ENCODE data around the gene PLB1.
A peak's percentile ranks its signal among the peaks of the same experiment; 100 is the strongest.

The PLB1 gene

DNA sequence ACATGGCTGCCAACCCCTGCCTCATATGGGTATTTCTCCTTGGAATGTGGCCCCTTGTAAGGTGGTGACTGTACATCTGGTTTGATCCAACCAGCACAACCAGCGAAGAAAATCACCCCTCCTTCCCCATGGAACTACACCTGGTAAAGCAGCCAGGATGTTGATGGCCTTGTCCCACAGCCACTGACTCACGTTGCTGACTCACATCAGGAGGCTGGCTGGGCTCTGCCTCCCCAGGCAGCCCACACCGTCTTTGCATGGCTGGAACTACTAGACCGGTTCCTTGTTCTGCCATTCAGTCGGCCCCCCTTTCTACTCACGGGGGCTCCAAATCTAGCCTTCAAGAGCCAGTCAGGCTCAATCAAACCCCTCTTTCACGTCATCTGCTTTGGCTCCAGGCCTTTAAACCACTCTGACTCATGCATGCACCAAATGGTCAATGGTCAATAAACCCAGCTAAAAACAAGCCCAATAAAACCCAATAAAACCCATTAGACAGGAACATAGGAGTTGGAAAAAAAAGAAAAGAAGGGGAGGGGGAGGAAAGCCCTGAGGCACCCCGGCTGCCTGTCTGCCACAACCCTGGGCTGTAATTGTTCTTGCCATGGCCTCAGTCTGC is 114.8 kb downstream of the PLB1 start:
- TF ChIP-seq CTCF (conservative IDR thresholded peaks at IDR 0.05; ENCODE audit: low read length), result no peak
- peak; percentile 70 for DNase-seq (ENCODE audit: low read depth)
- no peak overlapping the region for H3K4me3 ChIP-seq (ENCODE audit: low read length)

DNA sequence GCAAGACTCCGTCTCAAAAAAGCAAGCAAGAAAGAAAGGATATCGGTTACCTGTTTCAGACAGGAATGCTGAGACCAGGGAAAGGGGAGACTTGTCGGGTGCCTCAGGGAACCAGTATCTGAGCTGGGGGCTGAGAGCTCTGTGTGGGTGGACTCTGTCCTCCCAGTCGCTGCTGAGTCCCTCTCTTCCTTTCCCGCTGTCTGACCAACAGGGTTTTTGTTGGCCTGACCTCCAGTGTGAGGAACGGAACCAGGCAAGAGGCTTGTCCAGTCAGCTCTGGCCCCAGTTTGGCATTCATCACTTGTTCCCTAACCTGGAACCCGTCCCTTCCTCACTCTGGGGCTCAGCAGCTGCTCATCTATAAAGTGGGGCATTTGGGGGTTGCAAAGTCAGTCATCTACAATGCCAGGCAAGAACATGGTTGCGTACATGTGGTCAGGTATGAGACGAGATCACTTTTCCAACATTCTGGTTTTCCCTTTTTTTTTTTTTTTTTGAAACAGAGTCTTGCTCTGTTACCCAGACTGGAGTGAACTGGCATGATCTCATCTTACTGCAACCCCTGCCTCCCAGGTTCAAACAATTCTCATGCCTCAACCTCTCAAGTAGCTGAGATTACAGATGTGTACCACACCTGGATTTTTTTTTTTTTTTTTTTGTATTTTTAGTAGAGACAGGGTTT is 116.4 kb downstream of the PLB1 start:
- no peak overlapping the region for H3K4me3 ChIP-seq (ENCODE audit: low read length)
- TF ChIP-seq CTCF (conservative IDR thresholded peaks at IDR 0.05; ENCODE audit: low read length), result no peak
- DNase-seq (ENCODE audit: low read depth), result no peak

GRCh38 chr2:28613186-28613585 is 117.3 kb downstream of the PLB1 start:
- no peak for TF ChIP-seq CTCF (conservative IDR thresholded peaks at IDR 0.05; ENCODE audit: low read length)
- no peak for DNase-seq (ENCODE audit: low read depth)
- H3K4me3 ChIP-seq (ENCODE audit: low read length), result no peak overlapping the region

GRCh38 chr2:28613633-28614501 is 118.0 kb downstream of the PLB1 start:
- no peak for DNase-seq (ENCODE audit: low read depth)
- no peak for TF ChIP-seq CTCF (conservative IDR thresholded peaks at IDR 0.05; ENCODE audit: low read length)
- H3K4me3 ChIP-seq (ENCODE audit: low read length), result no peak overlapping the region

DNA sequence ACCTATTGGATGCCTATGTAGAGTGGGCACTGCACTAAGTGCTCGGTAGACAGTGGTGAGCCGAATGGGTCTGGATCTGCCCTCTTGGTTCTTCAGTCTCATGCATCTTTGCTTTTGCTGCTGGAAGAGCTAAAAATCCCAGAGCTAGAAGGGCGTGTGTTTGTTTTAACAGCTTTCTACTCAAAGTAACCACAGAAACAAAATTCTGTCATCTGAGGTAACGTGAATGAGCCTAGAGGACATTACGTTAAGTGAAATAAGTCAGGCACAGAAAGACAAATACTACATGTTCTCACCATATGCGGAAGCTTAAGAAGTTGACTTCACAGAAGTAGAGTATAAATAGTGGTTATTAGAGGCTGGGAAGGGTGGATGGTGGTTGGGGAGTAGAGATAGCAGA is 119.8 kb downstream of the PLB1 start:
- H3K4me3 ChIP-seq (ENCODE audit: low read length), result no peak overlapping the region
- no peak for DNase-seq (ENCODE audit: low read depth)
- TF ChIP-seq CTCF (conservative IDR thresholded peaks at IDR 0.05; ENCODE audit: low read length), result no peak

- DNase-seq (ENCODE audit: low read depth), result peak; percentile 76
- no peak for TF ChIP-seq CTCF (conservative IDR thresholded peaks at IDR 0.05; ENCODE audit: low read length)
- no peak overlapping the region for H3K4me3 ChIP-seq (ENCODE audit: low read length)
Observed at GRCh38 chr2:28616396-28616999, 120.6 kb downstream of the PLB1 start.

Measured in AG10803 (cell line).